GM12891 (cell line): Measurements from ENCODE around the gene SMIM29.

Experiments
- PAX5 ChIP-seq: IDR thresholded peaks from 2 replicates; pipeline ENCODE4 v1.6.1; 2011; ENCODE audit warnings: low read length, moderate library complexity, mild to moderate bottlenecking; ENCODE audit not compliant: insufficient read depth, severe bottlenecking
- POLR2A ChIP-seq: IDR thresholded peaks from 2 replicates; pipeline ENCODE4 v1.6.1; 2011; ENCODE audit warnings: low read depth, low read length, control low read depth
- POLR2AphosphoS5 ChIP-seq: IDR thresholded peaks from 2 replicates; pipeline ENCODE4 v1.6.1; 2011; ENCODE audit warnings: low read depth, low read length, control low read depth
- SPI1 ChIP-seq: IDR thresholded peaks from 2 replicates; pipeline ENCODE4 v1.6.1; 2011; ENCODE audit warnings: low read depth, low read length, control low read depth
- TAF1 ChIP-seq: IDR thresholded peaks from 2 replicates; pipeline ENCODE4 v1.6.1; 2011; ENCODE audit warnings: low read depth, low read length, control low read depth

DNA sequence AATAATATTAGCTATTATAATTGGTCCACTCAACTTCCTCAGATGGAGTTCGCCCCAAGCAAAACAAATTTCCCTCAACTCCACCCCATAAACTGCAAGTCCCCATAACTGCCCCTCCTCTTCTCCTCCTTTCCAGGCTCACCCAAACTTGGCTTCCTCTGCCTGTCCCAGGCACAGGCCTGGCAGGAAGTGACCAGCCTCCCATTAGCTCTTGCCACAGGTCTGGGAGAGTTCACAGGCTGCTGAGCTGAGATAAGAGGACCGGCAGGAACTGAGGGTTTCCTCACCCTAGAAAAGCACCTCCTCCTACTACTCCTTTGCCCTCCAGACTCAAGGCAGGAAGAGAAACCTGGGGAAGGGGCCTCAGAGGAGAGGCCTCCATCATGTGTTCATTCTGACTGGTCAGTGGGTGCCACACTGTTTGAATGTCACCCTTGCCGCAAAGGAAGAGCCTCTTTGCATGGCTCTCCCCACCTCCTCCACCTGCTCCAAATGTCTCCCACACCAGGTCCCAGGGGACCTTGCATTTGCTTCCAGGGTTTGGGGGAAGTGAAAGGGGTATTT, 24.5 kb upstream of the SMIM29 start:
- no peak for TF ChIP-seq POLR2A
- no peak for TF ChIP-seq POLR2AphosphoS5
- no peak for TF ChIP-seq TAF1
- TF ChIP-seq SPI1 = no peak
- TF ChIP-seq PAX5 = no peak
